ENCODE measurements around the gene GPER1.

GPER1 gene

GRCh38 chr7:1122832-1123501, 35.1 kb downstream of the GPER1 start:
- Mint-ChIP-seq H3K4me3 (peak overlapping the region in 2 of 3 experiments; percentile 15 to 35), H3K36me3 (ENCODE audit: low read depth) (peaks cover 12% of the 10 kb centered on the region), H3K27me3 (ENCODE audit: low read depth) (no peaks in the 10 kb centered on the region), H3K9me3 (no peaks in the 10 kb centered on the region), H3K27ac (peak overlapping the region in 2 of 3 experiments; percentile 46 to 75), H3K4me1 (peaks cover 41% of the 10 kb centered on the region)
- no peak for TF ChIP-seq CTCF (IDR thresholded peaks at IDR 0.05; ENCODE audit: unreplicated experiment in 3 of 3)

- H3K4me1 Mint-ChIP-seq, result peaks cover 41% of the 10 kb centered on the region
- peak; percentile 69 to 78 (median 73) for TF ChIP-seq CTCF (IDR thresholded peaks at IDR 0.05; ENCODE audit: unreplicated experiment in 3 of 3)
- H3K4me3 Mint-ChIP-seq, result peak overlapping the region in 2 of 3 experiments; percentile 7 to 25
- no peaks in the 10 kb centered on the region for H3K9me3 Mint-ChIP-seq
- no peaks in the 10 kb centered on the region for H3K27me3 Mint-ChIP-seq (ENCODE audit: low read depth)
- H3K36me3 Mint-ChIP-seq (ENCODE audit: low read depth), result peaks cover 10% of the 10 kb centered on the region
- peak overlapping the region; percentile 33 to 77 (median 51) for H3K27ac Mint-ChIP-seq
Observed at GRCh38 chr7:1123715-1124114, 35.8 kb downstream of the GPER1 start.

- H3K4me3 Mint-ChIP-seq, result no peak overlapping the region
- H3K27ac Mint-ChIP-seq, result peak overlapping the region in 1 of 3 experiments; percentile 33
- H3K9me3 Mint-ChIP-seq, result no peaks in the 10 kb centered on the region
- H3K36me3 Mint-ChIP-seq (ENCODE audit: low read depth), result peaks cover 10% of the 10 kb centered on the region
- no peak for TF ChIP-seq CTCF (IDR thresholded peaks at IDR 0.05; ENCODE audit: unreplicated experiment in 3 of 3)
- peaks cover 41% of the 10 kb centered on the region for H3K4me1 Mint-ChIP-seq
- H3K27me3 Mint-ChIP-seq (ENCODE audit: low read depth), result no peaks in the 10 kb centered on the region
Observed at GRCh38 chr7:1124164-1124563, 36.3 kb downstream of the GPER1 start.

- H3K27ac Mint-ChIP-seq, result no peak overlapping the region
- no peak for TF ChIP-seq CTCF (IDR thresholded peaks at IDR 0.05; ENCODE audit: unreplicated experiment in 3 of 3)
- H3K4me1 Mint-ChIP-seq, result peaks cover 41% of the 10 kb centered on the region
- no peak overlapping the region for H3K4me3 Mint-ChIP-seq
- H3K27me3 Mint-ChIP-seq (ENCODE audit: low read depth), result no peaks in the 10 kb centered on the region
- no peaks in the 10 kb centered on the region for H3K9me3 Mint-ChIP-seq
- H3K36me3 Mint-ChIP-seq (ENCODE audit: low read depth), result peaks cover 17% of the 10 kb centered on the region
Observed at GRCh38 chr7:1124816-1125602, 37.1 kb downstream of the GPER1 start.

GRCh38 chr7:1125603-1125969, 37.7 kb downstream of the GPER1 start:
- peaks cover 17% of the 10 kb centered on the region for H3K36me3 Mint-ChIP-seq (ENCODE audit: low read depth)
- H3K4me3 Mint-ChIP-seq, result no peak overlapping the region
- no peak for TF ChIP-seq CTCF (IDR thresholded peaks at IDR 0.05; ENCODE audit: unreplicated experiment in 3 of 3)
- H3K27me3 Mint-ChIP-seq (ENCODE audit: low read depth), result no peaks in the 10 kb centered on the region
- H3K27ac Mint-ChIP-seq, result no peak overlapping the region
- H3K9me3 Mint-ChIP-seq, result no peaks in the 10 kb centered on the region
- peaks cover 39% of the 10 kb centered on the region for H3K4me1 Mint-ChIP-seq

All from nephron (organoid).